Measurements from ENCODE around the gene FAAP20. TPM values are rescaled to one million over a fixed set of nuclear protein-coding genes. Genes with fewer than 3 reads are reported as not detected.

Gene FAAP20
- total and polyA plus RNA-seq, 2 experiments from 2014 or later = 79.1 to 167 TPM

DNA sequence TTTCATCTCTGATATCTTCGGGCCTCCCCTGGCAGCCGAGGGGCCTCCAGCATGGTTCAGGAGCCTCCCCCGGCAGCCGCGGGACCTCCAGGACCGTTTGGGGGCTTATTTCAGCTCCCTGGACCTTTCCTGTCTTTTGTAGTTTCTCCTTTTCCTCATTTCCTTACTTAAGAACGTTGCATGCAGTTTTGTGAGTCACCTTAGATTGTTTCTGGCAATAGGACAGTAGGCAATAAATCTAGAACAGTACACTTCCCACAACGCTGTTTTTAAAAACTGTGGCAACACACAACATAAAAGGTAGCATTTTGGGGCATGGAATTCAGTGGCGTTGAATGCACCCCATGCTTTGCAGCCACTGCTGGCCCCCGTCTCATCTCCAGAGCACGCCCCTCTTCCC, 24.4 kb downstream of the FAAP20 start:
- no peaks in the 10 kb centered on the region for H3K9me2 ChIP-seq (ENCODE audit: insufficient read depth)
- H3K4me3 ChIP-seq = no peak overlapping the region
- TF ChIP-seq CREB1 (CRISPR knock-in tag; IDR thresholded peaks at IDR 0.05; ENCODE audit: low read depth) (no peak), STAT1 (IDR thresholded peaks at IDR 0.05; ENCODE audit: unreplicated experiment) (no peak), ZNF114 (CRISPR knock-in tag; IDR thresholded peaks at IDR 0.05) (no peak)
- no peak for DNase-seq (ENCODE audit: low spot score)
- Mint-ChIP-seq H3K27me3 (ENCODE audit: insufficient read depth, low read depth, poor library complexity) (peaks cover 7% of the 10 kb centered on the region), H3K4me3 (no peak overlapping the region), H3K36me3 (ENCODE audit: low read depth) (peaks cover 14% of the 10 kb centered on the region), H3K27ac (no peak overlapping the region), H3K4me1 (peaks cover 6% of the 10 kb centered on the region), H3K9me3 (no peaks in the 10 kb centered on the region)
- H3K36me3 ChIP-seq (ENCODE audit: insufficient read depth) = no peaks in the 10 kb centered on the region
- ATAC-seq = no peak
- 0 out of 2 replicates have a peak, but pooled peaks cover under 1% of the 10 kb centered on the region for H3K4me1 ChIP-seq (ENCODE audit: insufficient read depth)
- H4K20me1 ChIP-seq (replicated peaks; ENCODE audit: insufficient read depth) = no peaks in the 10 kb centered on the region; the same call in 1 of the 2 replicates
- no peak overlapping the region for H3K4me2 ChIP-seq
- no peak overlapping the region for H3K27ac ChIP-seq (ENCODE audit: low read depth)
- H3K79me2 ChIP-seq (replicated peaks; ENCODE audit: insufficient read depth) = no peaks in the 10 kb centered on the region
- no peaks in the 10 kb centered on the region for H3K27me3 ChIP-seq (ENCODE audit: insufficient read depth)
- H2AFZ ChIP-seq = no peak overlapping the region
- H3F3A ChIP-seq (replicated peaks; ENCODE audit: low read depth) = peaks cover 10% of the 10 kb centered on the region; the same call in 1 of the 2 replicates

DNA sequence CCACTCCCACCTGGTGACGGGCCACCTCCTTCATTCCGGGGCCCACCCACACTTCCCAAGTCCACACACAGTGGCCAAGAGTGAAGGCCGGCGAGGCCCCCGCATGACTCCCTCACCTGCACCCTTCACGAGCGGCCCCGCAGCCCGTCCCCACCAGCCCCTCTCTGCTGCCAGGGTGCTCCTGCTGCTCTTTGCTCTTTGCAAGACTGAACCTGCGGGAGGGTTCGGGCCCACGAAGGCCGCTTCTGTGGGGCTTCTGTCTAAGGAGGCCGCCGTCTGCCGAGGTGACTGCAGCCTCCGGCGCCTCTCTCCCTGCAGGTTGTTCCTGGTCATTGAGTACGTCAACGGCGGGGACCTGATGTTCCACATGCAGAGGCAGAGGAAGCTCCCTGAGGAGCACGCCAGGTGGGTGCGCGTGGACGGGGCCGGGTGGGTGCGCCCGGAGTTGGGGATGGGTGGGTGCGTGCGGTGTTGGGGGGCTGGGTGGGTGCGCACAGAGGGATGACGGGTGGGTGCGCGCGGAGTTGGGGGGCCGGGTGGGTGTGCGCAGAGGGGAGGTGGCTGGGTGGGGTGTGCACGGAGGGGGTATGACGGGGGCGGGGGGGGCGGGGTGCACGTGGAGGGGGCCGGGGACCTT, 25.3 kb downstream of the FAAP20 start:
- Histone ChIP-seq H3K36me3 (ENCODE audit: insufficient read depth) (no peaks in the 10 kb centered on the region), H3K27ac (ENCODE audit: low read depth) (no peak overlapping the region), H3F3A (replicated peaks; ENCODE audit: low read depth) (peaks cover 7% of the 10 kb centered on the region), H3K4me3 (no peak overlapping the region), H3K27me3 (ENCODE audit: insufficient read depth) (no peaks in the 10 kb centered on the region), H3K4me2 (no peak overlapping the region), H4K20me1 (replicated peaks; ENCODE audit: insufficient read depth) (no peaks in the 10 kb centered on the region; the same call in 1 of the 2 replicates), H3K4me1 (ENCODE audit: insufficient read depth) (0 out of 2 replicates have a peak, but pooled peaks cover 3% of the 10 kb centered on the region), H3K79me2 (replicated peaks; ENCODE audit: insufficient read depth) (no peaks in the 10 kb centered on the region), H3K9me2 (ENCODE audit: insufficient read depth) (no peaks in the 10 kb centered on the region), H2AFZ (no peak overlapping the region)
- H3K4me1 Mint-ChIP-seq = peaks cover 2% of the 10 kb centered on the region; the same call in 2 of the 3 replicates
- H3K4me3 Mint-ChIP-seq = no peak overlapping the region
- peaks cover 15% of the 10 kb centered on the region for H3K36me3 Mint-ChIP-seq (ENCODE audit: low read depth)
- peaks cover 6% of the 10 kb centered on the region for H3K27me3 Mint-ChIP-seq (ENCODE audit: insufficient read depth, low read depth, poor library complexity)
- ATAC-seq (no peak), DNase-seq (ENCODE audit: low spot score) (no peak)
- no peak overlapping the region for H3K27ac Mint-ChIP-seq
- TF ChIP-seq JUNB (IDR thresholded peaks at IDR 0.05; ENCODE audit: unreplicated experiment) = no peak
- no peak for TF ChIP-seq EZH2phosphoT487 (IDR thresholded peaks at IDR 0.05; ENCODE audit: unreplicated experiment)
- H3K9me3 Mint-ChIP-seq = no peaks in the 10 kb centered on the region

DNA sequence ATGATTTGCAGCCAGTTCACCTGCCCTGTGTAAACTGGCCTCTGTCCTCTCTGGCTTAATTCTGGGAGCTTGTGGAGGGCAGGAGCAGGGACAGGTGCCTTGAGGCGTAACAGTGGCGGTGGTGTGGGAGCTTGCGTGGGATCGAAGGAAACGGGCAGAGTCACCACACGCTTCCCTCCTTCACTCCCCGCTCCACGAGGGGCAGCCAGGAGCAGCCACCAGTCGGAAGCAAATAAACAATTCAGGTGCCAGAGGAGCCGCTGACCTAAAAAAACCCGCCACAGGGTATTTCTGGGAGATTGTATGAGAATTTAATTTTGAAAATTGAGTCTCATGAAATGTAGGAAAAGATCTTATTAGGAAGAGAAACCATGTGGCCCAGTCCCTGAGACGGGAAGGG, 26.0 kb downstream of the FAAP20 start:
- no peaks in the 10 kb centered on the region for H3K79me2 ChIP-seq (replicated peaks; ENCODE audit: insufficient read depth)
- peaks cover 2% of the 10 kb centered on the region; the same call in 1 of the 3 replicates for H3K4me1 Mint-ChIP-seq
- no peaks in the 10 kb centered on the region for H3K36me3 ChIP-seq (ENCODE audit: insufficient read depth)
- no peak overlapping the region for H3K4me2 ChIP-seq
- H2AFZ ChIP-seq = no peak overlapping the region
- H3F3A ChIP-seq (replicated peaks; ENCODE audit: low read depth) = peaks cover 7% of the 10 kb centered on the region
- H3K4me3 Mint-ChIP-seq = no peak overlapping the region
- no peaks in the 10 kb centered on the region for H4K20me1 ChIP-seq (replicated peaks; ENCODE audit: insufficient read depth)
- peaks cover 21% of the 10 kb centered on the region for H3K36me3 Mint-ChIP-seq (ENCODE audit: low read depth)
- peaks cover 2% of the 10 kb centered on the region for H3K27me3 Mint-ChIP-seq (ENCODE audit: insufficient read depth, low read depth, poor library complexity)
- H3K27ac Mint-ChIP-seq = peak overlapping the region; percentile 74
- H3K9me3 Mint-ChIP-seq = no peaks in the 10 kb centered on the region
- H3K4me3 ChIP-seq = no peak overlapping the region
- DNase-seq (ENCODE audit: low spot score) = no peak
- peak overlapping the region; percentile 39; the same call in 1 of the 2 replicates for H3K27ac ChIP-seq (ENCODE audit: low read depth)
- no peaks in the 10 kb centered on the region for H3K9me2 ChIP-seq (ENCODE audit: insufficient read depth)
- no peak for ATAC-seq
- no peaks in the 10 kb centered on the region for H3K27me3 ChIP-seq (ENCODE audit: insufficient read depth)
- H3K4me1 ChIP-seq (ENCODE audit: insufficient read depth) = 0 out of 2 replicates have a peak, but pooled peaks cover 3% of the 10 kb centered on the region
- TF ChIP-seq, protein P1, sequence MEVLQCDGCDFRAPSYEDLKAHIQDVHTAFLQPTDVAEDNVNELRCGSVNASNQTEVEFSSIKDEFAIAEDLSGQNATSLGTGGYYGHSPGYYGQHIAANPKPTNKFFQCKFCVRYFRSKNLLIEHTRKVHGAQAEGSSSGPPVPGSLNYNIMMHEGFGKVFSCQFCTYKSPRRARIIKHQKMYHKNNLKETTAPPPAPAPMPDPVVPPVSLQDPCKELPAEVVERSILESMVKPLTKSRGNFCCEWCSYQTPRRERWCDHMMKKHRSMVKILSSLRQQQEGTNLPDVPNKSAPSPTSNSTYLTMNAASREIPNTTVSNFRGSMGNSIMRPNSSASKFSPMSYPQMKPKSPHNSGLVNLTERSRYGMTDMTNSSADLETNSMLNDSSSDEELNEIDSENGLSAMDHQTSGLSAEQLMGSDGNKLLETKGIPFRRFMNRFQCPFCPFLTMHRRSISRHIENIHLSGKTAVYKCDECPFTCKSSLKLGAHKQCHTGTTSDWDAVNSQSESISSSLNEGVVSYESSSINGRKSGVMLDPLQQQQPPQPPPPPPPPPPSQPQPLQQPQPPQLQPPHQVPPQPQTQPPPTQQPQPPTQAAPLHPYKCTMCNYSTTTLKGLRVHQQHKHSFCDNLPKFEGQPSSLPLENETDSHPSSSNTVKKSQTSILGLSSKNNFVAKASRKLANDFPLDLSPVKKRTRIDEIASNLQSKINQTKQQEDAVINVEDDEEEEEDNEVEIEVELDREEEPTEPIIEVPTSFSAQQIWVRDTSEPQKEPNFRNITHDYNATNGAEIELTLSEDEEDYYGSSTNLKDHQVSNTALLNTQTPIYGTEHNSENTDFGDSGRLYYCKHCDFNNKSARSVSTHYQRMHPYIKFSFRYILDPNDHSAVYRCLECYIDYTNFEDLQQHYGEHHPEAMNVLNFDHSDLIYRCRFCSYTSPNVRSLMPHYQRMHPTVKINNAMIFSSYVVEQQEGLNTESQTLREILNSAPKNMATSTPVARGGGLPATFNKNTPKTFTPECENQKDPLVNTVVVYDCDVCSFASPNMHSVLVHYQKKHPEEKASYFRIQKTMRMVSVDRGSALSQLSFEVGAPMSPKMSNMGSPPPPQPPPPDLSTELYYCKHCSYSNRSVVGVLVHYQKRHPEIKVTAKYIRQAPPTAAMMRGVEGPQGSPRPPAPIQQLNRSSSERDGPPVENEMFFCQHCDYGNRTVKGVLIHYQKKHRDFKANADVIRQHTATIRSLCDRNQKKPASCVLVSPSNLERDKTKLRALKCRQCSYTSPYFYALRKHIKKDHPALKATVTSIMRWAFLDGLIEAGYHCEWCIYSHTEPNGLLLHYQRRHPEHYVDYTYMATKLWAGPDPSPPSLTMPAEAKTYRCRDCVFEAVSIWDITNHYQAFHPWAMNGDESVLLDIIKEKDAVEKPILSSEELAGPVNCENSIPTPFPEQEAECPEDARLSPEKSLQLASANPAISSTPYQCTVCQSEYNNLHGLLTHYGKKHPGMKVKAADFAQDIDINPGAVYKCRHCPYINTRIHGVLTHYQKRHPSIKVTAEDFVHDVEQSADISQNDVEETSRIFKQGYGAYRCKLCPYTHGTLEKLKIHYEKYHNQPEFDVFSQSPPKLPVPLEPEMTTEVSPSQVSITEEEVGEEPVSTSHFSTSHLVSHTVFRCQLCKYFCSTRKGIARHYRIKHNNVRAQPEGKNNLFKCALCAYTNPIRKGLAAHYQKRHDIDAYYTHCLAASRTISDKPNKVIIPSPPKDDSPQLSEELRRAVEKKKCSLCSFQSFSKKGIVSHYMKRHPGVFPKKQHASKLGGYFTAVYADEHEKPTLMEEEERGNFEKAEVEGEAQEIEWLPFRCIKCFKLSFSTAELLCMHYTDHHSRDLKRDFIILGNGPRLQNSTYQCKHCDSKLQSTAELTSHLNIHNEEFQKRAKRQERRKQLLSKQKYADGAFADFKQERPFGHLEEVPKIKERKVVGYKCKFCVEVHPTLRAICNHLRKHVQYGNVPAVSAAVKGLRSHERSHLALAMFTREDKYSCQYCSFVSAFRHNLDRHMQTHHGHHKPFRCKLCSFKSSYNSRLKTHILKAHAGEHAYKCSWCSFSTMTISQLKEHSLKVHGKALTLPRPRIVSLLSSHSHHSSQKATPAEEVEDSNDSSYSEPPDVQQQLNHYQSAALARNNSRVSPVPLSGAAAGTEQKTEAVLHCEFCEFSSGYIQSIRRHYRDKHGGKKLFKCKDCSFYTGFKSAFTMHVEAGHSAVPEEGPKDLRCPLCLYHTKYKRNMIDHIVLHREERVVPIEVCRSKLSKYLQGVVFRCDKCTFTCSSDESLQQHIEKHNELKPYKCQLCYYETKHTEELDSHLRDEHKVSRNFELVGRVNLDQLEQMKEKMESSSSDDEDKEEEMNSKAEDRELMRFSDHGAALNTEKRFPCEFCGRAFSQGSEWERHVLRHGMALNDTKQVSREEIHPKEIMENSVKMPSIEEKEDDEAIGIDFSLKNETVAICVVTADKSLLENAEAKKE (CRISPR knock-in tag; IDR thresholded peaks at IDR 0.05) = no peak
- no peak for TF ChIP-seq ZNF114 (CRISPR knock-in tag; IDR thresholded peaks at IDR 0.05)
- TF ChIP-seq EZH2phosphoT487 (IDR thresholded peaks at IDR 0.05; ENCODE audit: unreplicated experiment) = no peak
- no peak for TF ChIP-seq POLR2AphosphoS5 (IDR thresholded peaks at IDR 0.05; ENCODE audit: low read depth)
- no peak for TF ChIP-seq STAT1 (IDR thresholded peaks at IDR 0.05; ENCODE audit: unreplicated experiment)
- TF ChIP-seq, protein P2, sequence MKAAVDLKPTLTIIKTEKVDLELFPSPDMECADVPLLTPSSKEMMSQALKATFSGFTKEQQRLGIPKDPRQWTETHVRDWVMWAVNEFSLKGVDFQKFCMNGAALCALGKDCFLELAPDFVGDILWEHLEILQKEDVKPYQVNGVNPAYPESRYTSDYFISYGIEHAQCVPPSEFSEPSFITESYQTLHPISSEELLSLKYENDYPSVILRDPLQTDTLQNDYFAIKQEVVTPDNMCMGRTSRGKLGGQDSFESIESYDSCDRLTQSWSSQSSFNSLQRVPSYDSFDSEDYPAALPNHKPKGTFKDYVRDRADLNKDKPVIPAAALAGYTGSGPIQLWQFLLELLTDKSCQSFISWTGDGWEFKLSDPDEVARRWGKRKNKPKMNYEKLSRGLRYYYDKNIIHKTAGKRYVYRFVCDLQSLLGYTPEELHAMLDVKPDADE (IDR thresholded peaks at IDR 0.05) = no peak
- TF ChIP-seq NANOG (IDR thresholded peaks at IDR 0.05; ENCODE audit: borderline replicate concordance) = no peak
